NCI-H2196 treated with DMSO at 0.1 percent for 48 hours (cell line): ENCODE measurements around the gene INPP4B.
"Not testable (repeated sequence)": the region's sequence is repeated elsewhere in the genome, so short reads cannot be mapped to it uniquely, and the experiment has no call there.

Source experiments
- DNase-seq: peaks from one replicate; lab custom pipeline; 2025; ENCODE audit not compliant: unreplicated experiment; lab: John Stamatoyannopoulos, UW

The INPP4B gene

DNA sequence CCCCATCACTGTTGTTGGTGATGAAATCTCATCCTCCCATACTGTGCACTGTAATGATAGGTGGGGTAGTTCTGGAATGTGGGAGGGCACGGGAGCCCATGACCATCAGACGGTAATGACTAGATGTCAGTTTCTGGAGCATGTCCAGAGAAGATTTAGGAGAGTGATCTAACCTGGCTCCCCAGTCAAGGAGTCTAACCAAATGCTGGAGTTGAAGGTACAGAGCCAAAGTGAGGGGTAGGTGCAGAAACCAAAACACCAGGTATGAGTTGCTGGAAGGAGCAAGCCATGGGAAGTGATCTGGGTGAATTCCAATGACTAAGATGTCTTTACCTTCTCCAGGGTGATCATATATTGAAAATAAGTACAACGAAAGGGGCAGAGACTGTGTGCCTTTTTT, 296.9 kb downstream of the INPP4B start:
- no peak for DNase-seq

DNA sequence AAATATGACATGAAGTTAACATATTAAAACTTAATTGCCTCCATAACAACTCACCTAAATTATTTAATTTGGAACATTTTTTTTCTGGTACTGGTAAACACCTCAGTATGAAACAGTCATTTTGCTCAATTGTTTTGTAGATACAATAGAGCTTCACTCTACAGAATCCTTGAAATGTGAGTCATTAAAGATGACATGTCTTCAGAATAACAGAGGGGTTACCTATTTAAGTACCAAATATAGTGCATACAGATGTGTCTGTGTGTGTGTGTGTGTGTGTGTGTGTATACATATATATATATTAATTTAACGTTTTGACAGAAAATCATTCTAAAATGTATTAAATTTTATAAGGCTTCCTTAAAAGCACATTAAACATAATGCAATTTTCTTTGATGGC, 297.6 kb downstream of the INPP4B start:
- DNase-seq = no peak

DNA sequence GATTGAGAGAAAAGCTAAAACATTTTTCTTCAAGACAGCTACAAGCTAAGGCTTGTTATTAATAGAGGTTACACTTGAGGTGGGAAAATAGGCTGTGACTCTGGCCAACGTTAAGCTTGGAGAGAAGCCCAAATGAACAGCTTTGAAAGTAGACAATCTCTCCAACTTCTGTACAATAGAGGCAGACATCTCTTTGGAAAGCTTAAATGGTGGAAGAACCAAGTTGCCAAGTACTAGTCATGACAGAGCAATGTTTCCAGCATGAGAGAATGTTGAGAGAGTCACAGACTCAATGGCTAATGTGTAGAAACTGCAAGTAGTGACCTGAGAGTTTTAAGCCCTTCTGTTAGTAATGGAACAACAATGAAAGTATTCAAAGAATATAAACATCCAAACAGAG, 298.1 kb downstream of the INPP4B start:
- DNase-seq = no peak

DNA sequence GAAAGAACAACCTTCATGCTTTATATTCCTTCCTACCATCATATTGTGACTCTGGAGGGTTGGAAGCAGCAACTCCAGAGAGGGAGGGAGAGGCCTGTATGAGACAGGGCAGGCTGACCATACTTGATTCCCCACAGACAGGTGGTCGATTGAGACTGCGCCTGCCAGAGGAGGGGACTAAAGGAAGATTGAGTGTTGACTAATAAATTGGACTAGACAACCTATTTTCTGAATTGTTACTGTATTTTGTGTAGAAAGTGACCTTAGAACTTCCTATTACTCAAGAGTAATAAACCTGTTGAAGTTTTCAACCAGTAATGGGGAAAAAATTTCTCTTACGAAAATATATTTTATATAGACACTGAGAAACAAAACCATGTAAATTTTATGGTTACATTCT, 301.5 kb downstream of the INPP4B start:
- DNase-seq = no peak

DNA sequence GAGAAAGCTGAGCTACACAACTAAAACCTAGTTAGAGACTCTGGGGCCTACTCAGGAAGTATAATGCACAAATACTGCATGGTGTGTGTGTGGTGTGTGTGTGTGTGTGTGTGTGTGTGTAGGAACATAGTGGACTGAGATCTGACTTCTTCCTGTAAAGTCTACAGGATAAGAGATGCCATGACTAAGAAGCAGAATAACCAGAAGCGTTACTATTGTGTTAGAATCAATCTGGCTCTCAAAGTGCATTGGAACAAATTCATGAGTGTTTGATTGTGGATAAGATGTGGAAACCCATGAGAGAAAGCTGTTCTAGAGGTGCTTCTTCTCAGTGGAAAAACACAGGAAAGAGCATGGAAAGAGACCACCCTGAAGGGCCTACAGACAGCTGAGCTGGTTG, 302.1 kb downstream of the INPP4B start:
- no peak for DNase-seq

DNA sequence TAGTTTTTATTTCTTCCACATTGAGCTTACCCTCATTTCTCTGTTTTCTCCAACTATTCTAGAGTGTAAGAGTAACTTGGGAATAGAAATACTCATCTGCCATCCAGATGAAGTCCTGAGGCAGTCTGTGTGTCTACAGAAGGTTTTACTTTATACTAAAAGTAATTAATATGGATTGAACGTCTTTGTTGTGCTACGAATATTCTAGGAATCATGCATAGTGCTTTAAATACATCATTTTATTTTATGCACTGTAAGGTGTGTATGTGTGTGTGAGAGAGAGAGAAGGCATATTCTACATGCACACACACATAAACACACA, 305.7 kb downstream of the INPP4B start:
- DNase-seq = no peak

DNA sequence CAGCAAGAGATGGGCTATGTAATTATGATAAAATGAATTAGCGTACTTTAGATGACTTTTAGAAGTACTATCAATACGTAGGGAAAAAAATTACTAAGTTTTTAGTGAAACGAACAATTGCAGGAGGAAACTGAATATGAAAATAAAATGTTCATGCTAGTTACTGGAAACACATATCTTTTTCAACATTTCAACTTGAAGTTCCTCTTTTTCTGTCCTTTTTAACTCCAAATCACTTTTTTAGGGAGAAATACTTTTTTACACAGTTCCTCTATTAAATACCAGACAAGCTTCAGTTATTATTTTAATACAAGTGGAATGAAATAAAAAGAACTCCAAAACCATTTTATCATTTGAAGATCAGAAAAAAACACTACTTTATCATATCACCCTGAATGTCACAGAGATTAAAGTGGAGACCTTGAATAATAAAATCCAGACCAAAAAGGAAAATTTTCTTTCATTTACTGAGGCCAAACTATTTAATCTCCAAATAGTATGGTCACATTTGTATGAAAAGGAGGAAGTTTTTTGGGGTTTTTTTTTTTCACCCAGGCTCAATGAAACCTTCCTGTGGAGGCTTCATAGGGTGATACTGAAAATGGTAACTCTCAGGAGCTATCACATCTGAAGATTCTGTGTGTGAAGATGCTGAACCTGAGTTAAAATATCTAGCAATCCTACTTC, 306.2 kb downstream of the INPP4B start:
- DNase-seq = no peak

DNA sequence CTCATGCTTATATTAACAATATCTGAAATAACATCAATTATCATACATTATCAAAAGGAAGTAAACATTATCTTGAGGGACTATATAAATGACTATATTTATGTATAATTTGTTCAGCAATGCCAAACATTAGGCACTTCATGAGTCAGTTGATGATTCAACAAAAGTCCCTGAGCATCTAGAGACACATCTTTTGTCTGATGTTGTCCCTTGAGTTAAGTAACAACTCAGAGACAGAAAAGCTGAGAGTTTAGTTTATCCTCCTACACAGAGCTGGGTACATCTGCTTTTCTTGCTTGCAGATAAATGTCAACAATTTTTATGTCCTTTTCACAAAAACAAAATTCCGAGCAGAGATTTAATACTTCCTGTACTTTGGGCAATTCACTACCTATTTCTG, 311.1 kb downstream of the INPP4B start:
- DNase-seq = no peak

DNA sequence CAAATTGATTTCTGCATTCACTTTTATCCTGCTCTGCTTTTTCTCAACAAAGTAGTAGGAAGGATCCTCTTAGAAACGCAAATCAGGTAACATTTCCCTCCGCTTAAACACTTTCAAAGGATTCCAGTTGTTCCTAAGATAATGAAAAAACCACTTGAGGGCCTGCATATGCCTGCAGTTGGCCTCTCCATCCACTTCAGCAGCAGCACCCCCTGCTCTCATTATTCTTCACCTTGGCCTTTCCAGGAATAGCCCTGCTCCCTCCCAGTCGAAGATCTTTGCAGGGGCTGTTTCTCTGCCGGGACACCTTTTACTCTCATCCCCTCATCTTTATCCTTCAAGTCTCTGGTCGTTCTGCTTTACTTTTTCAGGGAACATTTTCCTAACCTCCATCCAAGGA, 314.0 kb downstream of the INPP4B start:
- no peak for DNase-seq

DNA sequence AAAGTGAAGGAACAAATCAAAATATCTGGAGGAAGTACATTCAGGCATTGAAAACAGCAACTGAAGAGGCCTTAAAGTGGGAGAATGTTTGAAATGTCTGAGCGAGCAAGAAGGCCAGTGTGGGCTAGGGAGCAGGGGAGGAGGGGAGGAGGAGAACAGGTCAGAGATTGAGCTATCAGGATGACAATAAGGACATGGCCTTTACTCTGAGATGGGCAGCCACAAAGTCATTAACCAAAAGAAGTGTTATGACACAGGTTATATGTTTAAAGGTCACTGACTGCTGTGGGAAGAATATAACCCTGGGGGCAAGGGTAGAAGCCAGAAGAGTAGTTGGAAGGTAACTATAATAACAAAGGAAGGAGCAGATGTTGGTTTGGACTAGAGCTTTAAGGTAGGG, 315.4 kb downstream of the INPP4B start:
- DNase-seq = no peak

DNA sequence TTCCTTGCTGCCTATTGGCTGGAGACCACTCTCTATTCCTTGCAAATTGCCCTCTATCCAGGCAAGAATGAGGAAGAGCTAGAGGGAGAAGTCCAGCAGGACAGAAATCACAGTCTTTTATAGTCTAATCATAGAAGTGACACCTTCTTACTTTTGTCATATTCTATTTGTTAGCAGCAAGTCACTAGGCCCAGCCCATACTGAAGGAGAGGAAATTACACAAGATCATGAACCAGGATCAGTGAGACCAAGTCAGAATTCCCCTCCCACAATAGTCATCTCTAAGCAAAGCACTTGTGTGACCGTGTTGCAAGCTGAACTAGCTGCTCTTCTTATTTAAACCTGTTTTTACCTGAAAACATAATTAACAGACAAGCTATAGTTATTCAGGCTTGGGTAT, 317.7 kb downstream of the INPP4B start:
- DNase-seq = no peak

DNA sequence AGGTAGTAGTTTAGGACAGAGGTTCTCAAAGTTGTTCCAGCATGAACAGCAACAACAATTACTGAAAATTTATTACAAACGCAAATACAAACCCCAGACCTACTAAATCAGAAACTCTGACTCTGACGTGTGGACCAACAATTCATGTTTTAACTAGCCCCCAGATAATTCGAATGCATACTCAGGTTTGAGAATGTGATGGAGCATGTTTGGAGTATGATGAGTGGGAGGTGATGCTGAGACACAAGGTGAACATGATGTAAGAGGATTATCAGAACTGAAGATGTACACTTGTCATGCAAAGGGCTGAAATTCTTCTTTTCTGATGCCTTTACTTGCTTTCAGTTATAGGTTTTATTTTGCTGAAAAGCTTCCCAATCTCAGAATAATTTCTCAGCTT, 323.0 kb downstream of the INPP4B start:
- DNase-seq = no peak

DNA sequence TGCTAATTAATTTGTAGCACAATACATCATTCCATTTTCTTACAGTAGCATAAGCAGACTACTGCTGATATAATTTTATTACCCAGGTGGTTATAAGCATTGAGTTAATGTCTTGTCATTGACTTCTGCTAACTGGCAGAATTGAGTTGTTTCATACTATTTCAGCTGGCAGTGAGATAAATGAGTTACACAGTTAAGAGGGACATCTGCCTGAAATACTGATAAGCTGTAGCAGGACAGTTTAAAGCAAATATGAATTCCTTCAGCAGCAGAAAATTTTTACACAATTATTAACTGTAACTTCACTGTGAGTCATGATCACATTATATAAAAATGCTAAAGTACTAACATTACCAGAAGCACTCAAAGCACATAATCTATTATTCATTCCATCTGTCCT, 326.8 kb downstream of the INPP4B start:
- no peak for DNase-seq

DNA sequence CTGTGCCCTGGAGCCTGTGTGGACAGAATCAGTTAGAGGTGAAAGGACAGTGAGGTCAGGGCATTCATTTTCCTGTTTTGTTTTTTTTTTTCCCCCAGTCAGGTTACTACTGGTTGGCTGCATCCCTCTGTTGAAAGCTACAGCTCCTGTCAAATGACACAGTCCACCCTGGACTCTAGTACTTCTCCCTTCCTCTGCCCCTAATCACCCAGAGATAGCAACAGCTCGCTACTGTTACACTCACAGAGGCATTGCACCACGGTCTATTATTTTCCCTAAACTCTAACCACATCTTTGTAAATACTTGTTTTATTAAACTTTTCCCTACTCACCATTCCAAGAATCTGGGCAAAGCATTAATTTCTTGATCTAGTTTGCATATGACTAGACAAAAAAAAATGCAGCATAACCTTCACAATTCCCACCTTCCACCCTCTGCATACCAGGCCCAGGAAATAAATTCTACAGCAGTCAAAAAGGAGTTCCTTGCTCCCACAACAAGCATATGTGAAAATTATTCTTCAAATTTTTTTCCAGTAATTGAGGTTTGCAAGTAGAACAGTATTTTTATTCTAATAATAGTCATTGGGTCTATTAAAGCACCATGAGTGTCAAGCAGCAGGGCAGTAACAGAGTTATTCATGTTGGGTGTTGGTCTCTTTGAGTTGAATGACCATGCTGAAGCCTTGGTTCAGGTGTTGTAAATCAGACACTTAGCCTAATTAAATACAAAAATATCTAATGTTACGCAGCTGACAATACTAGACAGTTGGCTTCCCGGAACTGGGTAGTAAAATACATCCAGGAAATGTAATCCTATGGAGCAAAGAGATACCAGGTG, 329.2 kb downstream of the INPP4B start:
- no peak for DNase-seq

DNA sequence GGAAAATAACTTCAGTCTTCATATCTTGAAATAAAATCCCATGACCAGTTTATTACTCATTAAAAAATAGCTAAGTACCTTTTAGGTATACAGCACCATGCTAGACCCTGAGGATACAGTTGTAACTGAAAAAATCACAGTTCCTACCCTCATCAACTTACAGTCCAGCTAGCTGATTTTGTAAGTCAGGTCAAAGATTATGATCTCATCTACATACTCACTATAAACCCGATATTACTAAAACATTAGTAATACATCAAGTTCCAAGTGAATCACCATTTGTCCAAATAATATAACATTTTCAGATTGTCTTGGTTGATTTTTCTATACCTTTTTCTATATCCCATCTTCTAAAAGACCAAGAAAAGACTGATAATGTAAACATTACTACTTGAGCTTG, 333.9 kb downstream of the INPP4B start:
- no peak for DNase-seq

DNA sequence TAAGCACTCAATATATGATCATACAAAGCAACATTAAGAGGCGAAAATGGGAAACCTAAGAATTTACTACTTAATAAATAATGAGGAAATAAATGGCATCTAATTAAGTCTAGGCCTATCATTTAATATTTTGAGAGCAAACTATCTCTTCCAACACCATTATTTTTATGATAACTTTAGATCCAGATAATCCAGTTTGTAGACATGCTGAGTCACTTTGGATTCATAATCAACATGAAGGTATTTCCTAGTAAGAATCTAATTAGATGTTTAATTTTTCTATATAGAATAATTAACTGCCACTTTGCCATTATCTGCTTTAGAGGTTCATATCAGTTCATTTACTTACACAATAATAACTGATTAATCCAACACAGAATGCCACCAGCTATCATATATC, 336.2 kb downstream of the INPP4B start:
- DNase-seq = no peak

DNA sequence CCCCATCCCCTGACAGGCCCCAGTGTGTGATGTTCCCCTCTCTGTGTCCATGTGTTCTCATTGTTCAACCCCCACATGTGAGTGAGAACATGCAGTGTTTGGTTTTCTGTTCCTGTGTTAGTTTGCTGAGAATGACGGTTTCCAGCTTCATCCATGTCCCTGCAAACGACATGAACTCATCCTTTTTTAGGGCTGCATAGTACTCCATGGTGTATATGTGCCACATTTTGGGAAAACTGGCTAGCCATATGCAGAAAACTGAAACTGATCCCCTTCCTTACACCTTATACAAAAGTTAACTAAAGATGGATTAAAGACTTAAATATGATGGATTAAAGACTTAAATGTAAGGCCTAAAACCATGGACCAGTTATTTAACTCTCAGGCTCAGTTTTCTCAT, 336.7 kb downstream of the INPP4B start:
- DNase-seq = not testable (repeated sequence)

DNA sequence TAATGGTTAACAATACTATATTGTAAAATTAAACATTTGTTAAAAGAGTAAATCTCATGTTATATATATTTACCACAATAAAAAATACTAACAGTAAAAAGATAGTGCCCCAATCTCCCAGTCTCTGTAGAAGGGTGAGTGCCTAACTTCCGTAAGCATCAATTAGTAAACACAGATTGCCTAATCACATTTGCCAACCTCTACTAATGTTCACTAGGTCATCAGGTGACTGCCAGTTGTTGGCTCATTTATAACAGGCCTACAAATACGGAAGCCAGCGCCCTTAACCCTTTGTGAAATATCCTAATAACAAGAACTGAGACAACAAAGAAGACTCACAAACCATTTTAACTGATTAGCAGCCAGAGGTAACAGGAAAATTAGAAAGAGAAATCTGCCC, 345.1 kb downstream of the INPP4B start:
- DNase-seq = no peak

DNA sequence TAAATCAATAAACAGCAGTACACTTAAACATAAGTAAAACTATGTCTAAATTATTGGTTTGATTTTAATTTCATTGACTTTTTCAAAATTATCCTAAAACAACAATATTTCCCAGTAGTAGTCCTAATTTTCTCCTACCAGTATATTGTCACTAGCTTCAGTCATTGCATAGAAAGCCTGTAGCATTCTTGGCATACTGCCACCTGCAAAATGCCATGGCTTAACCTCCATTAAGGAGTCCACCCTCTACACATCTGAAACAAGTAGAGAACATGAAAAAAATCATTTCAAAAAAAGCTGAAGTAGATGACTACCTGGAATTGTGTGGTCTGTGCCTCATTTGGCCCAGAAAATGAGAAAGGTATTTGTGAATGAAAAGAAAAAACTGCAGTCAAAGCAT, 348.5 kb downstream of the INPP4B start:
- DNase-seq = no peak

DNA sequence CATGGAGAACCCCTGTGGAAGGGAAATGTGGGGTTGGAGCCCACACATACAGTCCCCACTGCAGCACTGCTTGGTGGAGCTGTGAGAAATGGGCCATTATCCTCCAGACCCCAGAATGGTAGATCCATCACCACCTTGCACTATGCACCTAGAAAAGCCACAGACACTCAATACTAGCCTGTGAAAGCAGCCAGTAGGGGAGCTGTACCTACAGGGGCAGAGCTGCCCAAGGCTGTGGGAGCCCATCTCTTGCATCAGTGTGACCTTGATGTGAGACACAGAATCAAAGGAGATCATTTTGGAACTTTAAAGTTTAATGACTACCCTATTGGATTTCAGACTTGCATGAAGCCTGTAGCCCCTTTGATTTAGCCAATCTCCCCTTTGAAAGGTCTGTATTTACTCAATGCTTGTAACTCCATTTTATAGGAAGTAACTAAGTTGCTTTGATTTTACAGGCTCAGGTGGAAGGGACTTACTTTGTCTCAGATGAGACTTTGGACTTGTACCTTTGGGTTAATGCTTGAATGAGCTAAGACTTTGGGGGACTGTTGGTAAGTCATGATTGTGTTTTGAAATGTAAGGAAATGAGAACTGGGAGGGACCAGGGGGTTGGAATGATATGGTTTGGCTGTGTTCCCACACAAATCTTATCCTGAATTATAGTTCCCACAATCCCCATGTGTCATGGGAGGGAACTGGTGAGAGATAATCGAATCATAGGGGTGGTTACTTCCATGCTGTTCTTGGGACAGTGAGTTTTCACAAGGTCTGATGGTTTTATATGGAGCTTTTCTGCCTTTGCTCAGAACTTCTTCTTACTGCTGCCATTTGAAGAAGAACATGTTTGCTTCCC, 352.6 kb downstream of the INPP4B start:
- DNase-seq = no peak

DNA sequence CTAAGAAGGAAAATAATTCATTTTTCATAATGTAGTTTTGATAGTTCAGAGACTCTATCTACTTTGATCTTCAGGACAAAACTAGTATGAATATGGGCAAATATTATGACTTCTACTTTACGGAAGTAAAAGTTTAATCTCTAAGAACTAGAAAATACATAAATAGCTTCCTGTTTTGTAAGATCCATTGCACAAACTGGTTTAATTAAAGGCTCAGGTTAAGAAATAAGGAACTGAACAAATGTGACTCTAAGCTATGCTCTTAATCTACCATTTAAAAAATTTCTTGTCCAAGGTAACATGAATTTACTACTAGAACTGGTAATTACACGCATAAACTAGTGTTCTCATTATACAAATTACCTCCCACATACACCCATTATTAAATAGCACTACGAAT, 360.6 kb downstream of the INPP4B start:
- DNase-seq = no peak

DNA sequence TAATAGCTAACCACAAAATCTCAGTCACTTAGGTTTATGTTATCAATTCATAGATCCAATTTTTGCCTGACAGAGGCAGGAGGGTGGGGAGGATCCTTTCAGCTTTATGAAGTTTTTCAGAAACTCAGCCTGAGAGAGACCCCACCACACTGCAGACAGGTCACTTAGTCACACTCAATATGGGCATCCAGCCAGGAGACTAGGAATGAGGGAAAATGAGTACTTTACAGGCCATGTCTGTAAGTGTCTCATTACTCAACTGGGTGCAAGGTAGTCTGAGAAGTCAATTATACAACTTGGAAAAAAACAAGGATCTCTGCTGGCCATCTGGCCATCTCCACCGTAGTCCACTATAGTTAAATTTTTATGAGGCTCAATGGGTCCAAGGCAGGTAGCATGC, 365.9 kb downstream of the INPP4B start:
- no peak for DNase-seq
